PC-3 (cell line): ENCODE results near the gene VWA8.

ENCODE experiments used
- CTCF ChIP-seq: fragments of 300-600 bp; sonication (generic); conservative IDR thresholded peaks from 2 replicates; pipeline ENCODE4 v1.5.1; 2017; ENCODE audit warnings: antibody characterized with exemption, low read depth, mild to moderate bottlenecking, low read length
- EZH2 ChIP-seq: fragments of 300-600 bp; sonication (generic); IDR thresholded peaks from one replicate; pipeline ENCODE4 v1.6.1; 2017; ENCODE audit warnings: antibody characterized with exemption, mild to moderate bottlenecking, low read length; ENCODE audit not compliant: unreplicated experiment
- EZH2phosphoT487 ChIP-seq: fragments of 300-600 bp; sonication (generic); IDR thresholded peaks from 2 replicates; pipeline ENCODE4 v1.6.1; 2018; ENCODE audit warnings: mild to moderate bottlenecking, antibody characterized with exemption, low read length, borderline replicate concordance

- TF ChIP-seq CTCF (no peak), EZH2phosphoT487 (no peak), EZH2 (no peak)
Observed at GRCh38 chr13:41637586-41637985, 323.3 kb downstream of the VWA8 start.
